ENCODE data around the gene SLC34A1. TPM values are rescaled to one million over a fixed set of nuclear protein-coding genes. Genes with fewer than 3 reads are reported as not detected.

The SLC34A1 gene
- total RNA-seq, 1 donor from 2014 or later: 0.16 TPM

DNA sequence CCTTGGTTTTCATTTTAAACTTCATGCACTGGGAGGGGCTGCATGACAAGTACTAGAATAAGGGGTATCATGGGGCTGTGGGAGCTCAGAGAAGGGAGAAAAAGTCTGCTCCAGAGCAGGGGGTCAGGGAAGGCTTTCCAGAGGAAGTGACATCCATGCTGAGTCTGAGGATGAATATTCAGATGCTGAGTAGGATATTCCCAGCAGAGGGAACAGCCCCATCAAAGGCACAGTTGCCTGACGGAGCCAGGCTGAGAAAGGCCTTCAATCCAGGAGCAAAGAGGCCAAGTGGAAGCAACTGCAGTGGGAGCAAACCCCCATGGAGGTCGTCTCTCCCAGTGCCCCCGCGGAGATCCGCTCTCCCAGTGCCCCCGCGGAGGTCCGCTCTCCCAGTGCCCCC lies 11.8 kb downstream of the SLC34A1 start:
- H3K36me3 Mint-ChIP-seq (ENCODE audit: low read depth): no peaks in the 10 kb centered on the region

DNA sequence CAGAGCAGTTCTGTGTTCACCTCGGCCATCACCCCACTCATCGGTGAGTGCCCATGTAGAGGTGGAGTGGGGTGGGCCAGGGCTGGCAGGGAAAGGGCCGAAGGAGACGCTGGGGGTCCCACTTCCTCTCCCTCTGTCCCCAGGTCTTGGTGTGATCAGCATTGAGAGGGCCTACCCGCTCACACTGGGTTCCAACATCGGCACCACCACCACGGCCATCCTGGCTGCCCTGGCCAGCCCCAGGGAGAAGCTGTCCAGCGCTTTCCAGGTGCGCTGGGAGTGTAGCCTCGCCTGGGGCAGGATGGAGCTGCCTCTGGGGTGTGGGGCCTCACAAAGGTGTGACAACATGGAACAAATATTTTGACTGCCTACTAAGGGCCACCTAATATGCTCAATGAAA lies 12.6 kb downstream of the SLC34A1 start:
- DNase-seq (ENCODE audit: low read depth, low spot score): no peak
- no peak overlapping the region for H3K4me3 Mint-ChIP-seq
- H3K27ac Mint-ChIP-seq (ENCODE audit: unreplicated experiment): no peak overlapping the region
- peaks cover 3% of the 10 kb centered on the region for H3K4me1 Mint-ChIP-seq
- H3K27me3 Mint-ChIP-seq (ENCODE audit: low read depth): peaks cover 10% of the 10 kb centered on the region
- H3K36me3 Mint-ChIP-seq (ENCODE audit: low read depth): no peaks in the 10 kb centered on the region
- TF ChIP-seq, protein P1, sequence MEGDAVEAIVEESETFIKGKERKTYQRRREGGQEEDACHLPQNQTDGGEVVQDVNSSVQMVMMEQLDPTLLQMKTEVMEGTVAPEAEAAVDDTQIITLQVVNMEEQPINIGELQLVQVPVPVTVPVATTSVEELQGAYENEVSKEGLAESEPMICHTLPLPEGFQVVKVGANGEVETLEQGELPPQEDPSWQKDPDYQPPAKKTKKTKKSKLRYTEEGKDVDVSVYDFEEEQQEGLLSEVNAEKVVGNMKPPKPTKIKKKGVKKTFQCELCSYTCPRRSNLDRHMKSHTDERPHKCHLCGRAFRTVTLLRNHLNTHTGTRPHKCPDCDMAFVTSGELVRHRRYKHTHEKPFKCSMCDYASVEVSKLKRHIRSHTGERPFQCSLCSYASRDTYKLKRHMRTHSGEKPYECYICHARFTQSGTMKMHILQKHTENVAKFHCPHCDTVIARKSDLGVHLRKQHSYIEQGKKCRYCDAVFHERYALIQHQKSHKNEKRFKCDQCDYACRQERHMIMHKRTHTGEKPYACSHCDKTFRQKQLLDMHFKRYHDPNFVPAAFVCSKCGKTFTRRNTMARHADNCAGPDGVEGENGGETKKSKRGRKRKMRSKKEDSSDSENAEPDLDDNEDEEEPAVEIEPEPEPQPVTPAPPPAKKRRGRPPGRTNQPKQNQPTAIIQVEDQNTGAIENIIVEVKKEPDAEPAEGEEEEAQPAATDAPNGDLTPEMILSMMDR (conservative IDR thresholded peaks at IDR 0.05): no peak
- no peaks in the 10 kb centered on the region for H3K9me3 Mint-ChIP-seq

More for the DNA sequence above, 11.8 kb downstream of the SLC34A1 start:
- Mint-ChIP-seq H3K4me3 (no peak overlapping the region), H3K4me1 (peaks cover 8% of the 10 kb centered on the region), H3K27ac (ENCODE audit: unreplicated experiment) (no peak overlapping the region), H3K27me3 (ENCODE audit: low read depth) (peaks cover 3% of the 10 kb centered on the region), H3K9me3 (no peaks in the 10 kb centered on the region)
- DNase-seq (ENCODE audit: low read depth, low spot score): no peak
- TF ChIP-seq, protein P1 (conservative IDR thresholded peaks at IDR 0.05): no peak

DNA sequence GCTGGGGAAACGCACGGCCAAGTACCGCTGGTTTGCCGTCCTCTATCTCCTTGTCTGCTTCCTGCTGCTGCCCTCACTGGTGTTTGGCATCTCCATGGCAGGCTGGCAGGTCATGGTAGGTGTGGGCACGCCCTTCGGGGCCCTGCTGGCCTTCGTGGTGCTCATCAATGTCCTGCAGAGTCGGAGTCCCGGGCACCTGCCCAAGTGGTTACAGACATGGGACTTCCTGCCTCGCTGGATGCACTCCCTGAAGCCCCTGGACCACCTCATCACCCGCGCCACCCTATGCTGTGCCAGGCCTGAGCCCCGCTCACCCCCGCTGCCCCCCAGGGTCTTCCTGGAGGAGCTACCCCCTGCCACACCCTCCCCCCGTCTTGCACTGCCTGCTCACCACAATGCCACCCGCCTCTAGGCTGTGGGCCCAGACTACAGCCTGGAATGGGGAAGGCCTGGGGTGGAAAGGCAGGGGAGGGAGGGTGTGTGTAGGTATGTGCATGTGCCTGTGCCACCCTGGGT lies 13.7 kb downstream of the SLC34A1 start:
- H3K4me1 Mint-ChIP-seq: peaks cover 13% of the 10 kb centered on the region
- H3K36me3 Mint-ChIP-seq (ENCODE audit: low read depth): no peaks in the 10 kb centered on the region
- H3K9me3 Mint-ChIP-seq: no peaks in the 10 kb centered on the region
- peaks cover 21% of the 10 kb centered on the region for H3K27me3 Mint-ChIP-seq (ENCODE audit: low read depth)
- TF ChIP-seq, protein P1 (conservative IDR thresholded peaks at IDR 0.05): no peak
- no peak overlapping the region for H3K27ac Mint-ChIP-seq (ENCODE audit: unreplicated experiment)
- no peak overlapping the region for H3K4me3 Mint-ChIP-seq
- no peak for DNase-seq (ENCODE audit: low read depth, low spot score)

- no peak within 1 kb of the TSS for H3K4me3 Mint-ChIP-seq
Measured at GRCh38 chr5:177399997-177400868, 16.0 kb downstream of the SLC34A1 start, which contains the start of gene PFN3. Gene PFN3 (minus strand): TSS chr5:177400661. CDS start chr5:177400576, 85 bp downstream.

GRCh38 chr5:177402271-177403043 lies 18.2 kb downstream of the SLC34A1 start:
- Mint-ChIP-seq H3K36me3 (ENCODE audit: low read depth) (no peaks in the 10 kb centered on the region), H3K27me3 (ENCODE audit: low read depth) (peaks cover 60% of the 10 kb centered on the region), H3K4me1 (peaks cover 13% of the 10 kb centered on the region), H3K4me3 (peak overlapping the region; percentile 85), H3K27ac (ENCODE audit: unreplicated experiment) (no peak overlapping the region), H3K9me3 (no peaks in the 10 kb centered on the region)
- TF ChIP-seq, protein P1 (conservative IDR thresholded peaks at IDR 0.05): peak; percentile 65
- DNase-seq (ENCODE audit: low read depth, low spot score): peak; percentile 66

More at GRCh38 chr5:177399997-177400868, 16.0 kb downstream of the SLC34A1 start, which contains the start of gene PFN3:
- no peaks in the 10 kb centered on the region for H3K36me3 Mint-ChIP-seq (ENCODE audit: low read depth)
- TF ChIP-seq, protein P1 (conservative IDR thresholded peaks at IDR 0.05): no peak
- no peaks in the 10 kb centered on the region for H3K9me3 Mint-ChIP-seq
- DNase-seq (ENCODE audit: low read depth, low spot score): no peak
- H3K4me1 Mint-ChIP-seq: peaks cover 13% of the 10 kb centered on the region
- peaks cover 40% of the 10 kb centered on the region for H3K27me3 Mint-ChIP-seq (ENCODE audit: low read depth)
- H3K27ac Mint-ChIP-seq (ENCODE audit: unreplicated experiment): no peak within 1 kb of the TSS
